Esophagus muscularis mucosa (tissue), 3 donors: Measurements from ENCODE around the gene DPYSL3.

Experiments used
- POLR2A ChIP-seq: fragments of 450-650 bp; IDR thresholded peaks from one replicate; pipeline ENCODE4 v1.6.1; 2017; ENCODE audit warnings: antibody characterized with exemption, moderate library complexity, mild to moderate bottlenecking, low read depth
- TF ChIP-seq, protein P1 (sequence below), 3 experiments: fragments of 200-600 bp in 2 of 3; fragments of 450-650 bp in 1 of 3; sonication (generic) in 2 of 3; IDR thresholded peaks; one replicate each; pipeline ENCODE4 v1.5.1; 2017 to 2019; ENCODE audit warnings: antibody characterized with exemption in 3 of 3, mild to moderate bottlenecking in 2 of 3, moderate library complexity in 1 of 3

DNA sequence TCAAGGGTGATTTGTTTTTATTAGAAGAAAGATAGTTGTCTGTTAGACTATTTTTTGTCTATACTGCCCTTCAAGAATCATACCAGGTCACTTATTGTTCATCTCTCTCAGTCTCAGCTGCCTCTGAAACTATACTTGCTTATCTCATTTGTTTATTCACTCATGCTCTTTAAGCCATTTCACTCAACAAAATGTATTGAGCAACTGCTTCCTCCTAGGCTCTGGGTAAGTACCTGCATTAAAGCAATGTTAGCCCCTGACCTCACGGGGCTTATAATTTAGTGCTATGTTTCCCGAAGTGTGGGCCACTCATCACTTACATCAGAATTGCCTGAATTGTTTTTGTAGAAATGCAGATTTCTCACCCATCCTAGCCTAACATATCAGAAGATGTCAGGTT, 100.9 kb downstream of the DPYSL3 start:
- TF ChIP-seq, protein P1, sequence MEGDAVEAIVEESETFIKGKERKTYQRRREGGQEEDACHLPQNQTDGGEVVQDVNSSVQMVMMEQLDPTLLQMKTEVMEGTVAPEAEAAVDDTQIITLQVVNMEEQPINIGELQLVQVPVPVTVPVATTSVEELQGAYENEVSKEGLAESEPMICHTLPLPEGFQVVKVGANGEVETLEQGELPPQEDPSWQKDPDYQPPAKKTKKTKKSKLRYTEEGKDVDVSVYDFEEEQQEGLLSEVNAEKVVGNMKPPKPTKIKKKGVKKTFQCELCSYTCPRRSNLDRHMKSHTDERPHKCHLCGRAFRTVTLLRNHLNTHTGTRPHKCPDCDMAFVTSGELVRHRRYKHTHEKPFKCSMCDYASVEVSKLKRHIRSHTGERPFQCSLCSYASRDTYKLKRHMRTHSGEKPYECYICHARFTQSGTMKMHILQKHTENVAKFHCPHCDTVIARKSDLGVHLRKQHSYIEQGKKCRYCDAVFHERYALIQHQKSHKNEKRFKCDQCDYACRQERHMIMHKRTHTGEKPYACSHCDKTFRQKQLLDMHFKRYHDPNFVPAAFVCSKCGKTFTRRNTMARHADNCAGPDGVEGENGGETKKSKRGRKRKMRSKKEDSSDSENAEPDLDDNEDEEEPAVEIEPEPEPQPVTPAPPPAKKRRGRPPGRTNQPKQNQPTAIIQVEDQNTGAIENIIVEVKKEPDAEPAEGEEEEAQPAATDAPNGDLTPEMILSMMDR (IDR thresholded peaks at IDR 0.05) = no peak
- TF ChIP-seq POLR2A = no peak
